HepG2 (cell line): ENCODE measurements around the gene RABGGTA.

Source experiments
- CHD4 ChIP-seq: fragments of 200-600 bp; sonication (generic); IDR thresholded peaks from 2 replicates; pipeline ENCODE4 v1.7.0; 2017; ENCODE audit warnings: mild to moderate bottlenecking, low read length, borderline replicate concordance
- EHMT2 ChIP-seq: fragments of 200-600 bp; sonication (generic); IDR thresholded peaks from 2 replicates; pipeline ENCODE4 v1.7.0; 2017; ENCODE audit warnings: antibody characterized with exemption, low read depth, low read length, borderline replicate concordance
- JUND ChIP-seq: sonication (generic); formaldehyde crosslinking; IDR thresholded peaks from 2 replicates; pipeline ENCODE4 v1.8.0; 2022; ENCODE audit warnings: mild to moderate bottlenecking, missing genetic modification reagents
- KDM6A ChIP-seq: IDR thresholded peaks from 2 replicates; pipeline ENCODE4 v1.6.1; 2016; ENCODE audit warnings: low read depth
- NONO ChIP-seq, 2 experiments: fragments of 450-650 bp in 1 of 2; sonication (generic) in 1 of 2; formaldehyde crosslinking in 1 of 2; IDR thresholded peaks in 1 of 2; conservative IDR thresholded peaks in 1 of 2; 2 replicates each; pipeline versions ENCODE4 v1.6.1 to v1.8.0; 2017 to 2022; ENCODE audit warnings: mild to moderate bottlenecking in 1 of 2, missing genetic modification reagents in 1 of 2, moderate library complexity in 1 of 2
- POLR2A ChIP-seq, 2 experiments: IDR thresholded peaks; 2 replicates each; pipeline ENCODE4 v1.6.1; 2011; ENCODE audit warnings: low read depth in 2 of 2, low read length in 2 of 2, mild to moderate bottlenecking in 1 of 2, moderate library complexity in 1 of 2; ENCODE audit not compliant: insufficient read depth in 1 of 2
- ZBTB34 ChIP-seq: sonication (generic); formaldehyde crosslinking; IDR thresholded peaks from 2 replicates; pipeline ENCODE4 v1.8.0; 2022; ENCODE audit warnings: mild to moderate bottlenecking, missing genetic modification reagents
- ZHX1 ChIP-seq: sonication (generic); formaldehyde crosslinking; IDR thresholded peaks from 2 replicates; pipeline ENCODE4 v1.8.1; 2022; ENCODE audit warnings: low read depth, mild to moderate bottlenecking, missing genetic modification reagents
- ZMYM4 ChIP-seq: sonication (generic); formaldehyde crosslinking; IDR thresholded peaks from 2 replicates; pipeline ENCODE4 v1.8.1; 2023; ENCODE audit warnings: mild to moderate bottlenecking, missing genetic modification reagents
- ZNF18 ChIP-seq: sonication (generic); formaldehyde crosslinking; IDR thresholded peaks from 2 replicates; pipeline ENCODE4 v1.8.0; 2022; ENCODE audit warnings: mild to moderate bottlenecking, missing genetic modification reagents; ENCODE audit not compliant: insufficient replicate concordance

DNA sequence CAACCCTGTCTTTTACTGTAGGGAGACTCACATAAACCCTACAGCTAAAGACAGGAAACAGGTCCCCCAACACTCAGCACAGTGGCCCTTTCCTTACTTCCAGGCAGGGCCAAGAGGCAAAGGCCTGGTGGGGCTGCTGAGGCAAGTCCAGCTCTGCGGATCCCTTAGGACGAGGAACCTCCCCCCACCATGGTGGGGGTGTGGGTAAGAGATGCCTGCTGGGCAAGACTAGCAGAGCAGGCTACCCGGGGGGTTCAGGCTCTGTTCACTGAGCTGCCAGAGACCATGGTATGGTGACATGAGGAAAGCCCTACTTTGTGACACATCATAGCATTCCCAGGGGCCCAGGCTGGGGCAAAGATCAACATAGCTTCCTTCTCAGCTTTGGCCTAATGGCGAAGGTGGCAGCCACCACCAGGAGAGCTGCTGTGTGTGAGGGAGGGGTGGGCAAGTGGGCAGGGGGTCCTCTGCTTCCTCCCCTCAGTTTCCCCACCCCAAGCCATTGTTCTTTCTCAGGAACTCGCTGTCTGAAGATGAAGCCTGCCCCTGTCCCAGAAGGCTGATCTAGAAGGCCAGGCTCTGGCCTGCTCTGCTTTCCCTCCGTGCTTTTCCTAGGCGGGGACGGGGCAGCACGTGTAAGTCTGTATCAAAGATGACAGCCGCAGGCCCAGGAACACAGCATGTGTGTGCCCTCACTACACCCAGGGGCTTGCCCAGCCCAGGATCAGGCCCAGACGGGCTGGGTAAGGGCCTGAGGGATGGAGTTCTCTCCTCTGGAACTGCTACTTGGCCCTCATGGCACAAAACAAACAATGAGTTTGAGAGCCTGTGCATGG lies 18.9 kb downstream of the RABGGTA start:
- TF ChIP-seq POLR2A (IDR thresholded peaks at IDR 0.05; ENCODE audit: insufficient read depth in 1 of 2, low read depth in 2 of 2, low read length in 2 of 2) (peak in 1 of 2 experiments; percentile 34; a peak in 1 of 4 replicates), ZBTB34 (CRISPR knock-in tag) (no peak), CHD4 (0 out of 2 replicates have a peak, but pooled peaks have one; percentile 22), NONO (IDR thresholded peaks at IDR 0.05) (no peak), NONO (CRISPR knock-in tag; conservative IDR thresholded peaks at IDR 0.05) (no peak), JUND (no peak), ZNF18 (CRISPR knock-in tag) (no peak), ZMYM4 (CRISPR knock-in tag) (no peak; the same call in 1 of the 2 replicates), EHMT2 (no peak), KDM6A (peak; percentile 95), ZHX1 (CRISPR knock-in tag) (peak; percentile 43; the same call in 1 of the 2 replicates)
